COLO668 (cell line): ENCODE results near the gene RNF128.

Experiments used
- DNase-seq: peaks from one replicate; lab custom pipeline; 2025; ENCODE audit not compliant: unreplicated experiment; lab: John Stamatoyannopoulos, UW

The RNF128 gene

GRCh38 chrX:106726485-106727437, at the start of gene RNF128:
Gene RNF128, plus strand, starts transcription at chrX:106726701. Its CDS starts 213 bp downstream, at chrX:106726914.
- peak; percentile 90 for DNase-seq

GRCh38 chrX:106680716-106681115, 45.8 kb upstream of the RNF128 start:
- DNase-seq, result no peak

- DNase-seq, result no peak
These were observed 42.3 kb upstream of the RNF128 start for GRCh38 chrX:106684207-106684606.

- no peak for DNase-seq
These were observed 34.0 kb upstream of the RNF128 start for GRCh38 chrX:106692425-106693065.

- DNase-seq, result no peak
These were observed 30.0 kb upstream of the RNF128 start for GRCh38 chrX:106696502-106696901.

GRCh38 chrX:106698693-106699092, 27.8 kb upstream of the RNF128 start:
- no peak for DNase-seq

- no peak for DNase-seq
These were observed 23.9 kb upstream of the RNF128 start for GRCh38 chrX:106702636-106703035.

- DNase-seq, result no peak
These were observed 20.0 kb upstream of the RNF128 start for GRCh38 chrX:106706466-106706865.

- DNase-seq, result no peak
These were observed 18.6 kb upstream of the RNF128 start for GRCh38 chrX:106707771-106708454.

GRCh38 chrX:106710771-106711170, 15.7 kb upstream of the RNF128 start:
- DNase-seq, result no peak

GRCh38 chrX:106711375-106711774, 15.1 kb upstream of the RNF128 start:
- DNase-seq, result no peak

GRCh38 chrX:106716004-106716403, 10.5 kb upstream of the RNF128 start:
- no peak for DNase-seq

GRCh38 chrX:106716463-106716862, 10.0 kb upstream of the RNF128 start:
- DNase-seq, result no peak

- peak; percentile 48 for DNase-seq
These were observed 7.8 kb upstream of the RNF128 start for GRCh38 chrX:106718709-106719108.

GRCh38 chrX:106725931-106726330, 570 bp upstream of the RNF128 start:
- DNase-seq, result peak; percentile 21

GRCh38 chrX:106728337-106728736, 1.8 kb downstream of the RNF128 start:
- DNase-seq, result peak; percentile 3

GRCh38 chrX:106730401-106730800, 3.9 kb downstream of the RNF128 start:
- DNase-seq, result peak; percentile 10

- DNase-seq, result no peak
These were observed 5.1 kb downstream of the RNF128 start for GRCh38 chrX:106731590-106731989.

GRCh38 chrX:106734827-106735226, 8.3 kb downstream of the RNF128 start:
- no peak for DNase-seq

- no peak for DNase-seq
These were observed 13.8 kb downstream of the RNF128 start for GRCh38 chrX:106740193-106740780.

GRCh38 chrX:106742193-106742592, 15.7 kb downstream of the RNF128 start:
- no peak for DNase-seq
